ENCODE data around the gene SRPK1.
"Not testable (repeated sequence)": the region's sequence is repeated elsewhere in the genome, so short reads cannot be mapped to it uniquely, and the experiment has no call there.

Gene SRPK1

GRCh38 chr6:35931120-35931561 is 10.2 kb upstream of the SRPK1 start:
- no peak for DNase-seq (ENCODE audit: low read depth)

- DNase-seq (ENCODE audit: low read depth) = no peak
Measured at GRCh38 chr6:35929601-35930000, 8.7 kb upstream of the SRPK1 start.

GRCh38 chr6:35926509-35927215 is 5.8 kb upstream of the SRPK1 start:
- no peak for DNase-seq (ENCODE audit: low read depth)

- DNase-seq (ENCODE audit: low read depth) = no peak
Measured at GRCh38 chr6:35925961-35926360, 5.1 kb upstream of the SRPK1 start.

- DNase-seq (ENCODE audit: low read depth) = no peak
Measured at GRCh38 chr6:35924146-35924545, 3.2 kb upstream of the SRPK1 start.

- DNase-seq (ENCODE audit: low read depth) = no peak
Measured at GRCh38 chr6:35922139-35922554, 1.2 kb upstream of the SRPK1 start.

- DNase-seq (ENCODE audit: low read depth) = peak; percentile 28
Measured at GRCh38 chr6:35919827-35920751, 809 bp downstream of the SRPK1 start.

- DNase-seq (ENCODE audit: low read depth) = no peak
Measured at GRCh38 chr6:35919085-35919826, 1.6 kb downstream of the SRPK1 start.

- not testable (repeated sequence) for DNase-seq (ENCODE audit: low read depth)
Measured at GRCh38 chr6:35916893-35917292, 4.0 kb downstream of the SRPK1 start.

- no peak for DNase-seq (ENCODE audit: low read depth)
Measured at GRCh38 chr6:35916056-35916455, 4.8 kb downstream of the SRPK1 start.

GRCh38 chr6:35914536-35914935 is 6.4 kb downstream of the SRPK1 start:
- DNase-seq (ENCODE audit: low read depth) = no peak

- DNase-seq (ENCODE audit: low read depth) = no peak
Measured at GRCh38 chr6:35911871-35912653, 8.8 kb downstream of the SRPK1 start.

GRCh38 chr6:35909571-35909970 is 11.3 kb downstream of the SRPK1 start:
- not testable (repeated sequence) for DNase-seq (ENCODE audit: low read depth)

GRCh38 chr6:35908753-35909401 is 12.0 kb downstream of the SRPK1 start:
- not testable (repeated sequence) for DNase-seq (ENCODE audit: low read depth)

- DNase-seq (ENCODE audit: low read depth) = no peak
Measured at GRCh38 chr6:35907750-35908149, 13.1 kb downstream of the SRPK1 start.

- no peak for DNase-seq (ENCODE audit: low read depth)
Measured at GRCh38 chr6:35906499-35906846, 14.4 kb downstream of the SRPK1 start.

GRCh38 chr6:35905841-35906498 is 14.9 kb downstream of the SRPK1 start:
- DNase-seq (ENCODE audit: low read depth) = no peak

GRCh38 chr6:35905141-35905785 is 15.6 kb downstream of the SRPK1 start:
- DNase-seq (ENCODE audit: low read depth) = no peak

- no peak for DNase-seq (ENCODE audit: low read depth)
Measured at GRCh38 chr6:35903679-35904078, 17.2 kb downstream of the SRPK1 start.

- no peak for DNase-seq (ENCODE audit: low read depth)
Measured at GRCh38 chr6:35900448-35900847, 20.4 kb downstream of the SRPK1 start.

Measured in activated T-cell treated with anti-CD3 and anti-CD28 coated beads for 1 hour (primary cell).